Uterus (tissue), 4 donors: Measurements from ENCODE around the gene HDLBP. TPM values are rescaled to one million over a fixed set of nuclear protein-coding genes. Genes with fewer than 3 reads are reported as not detected.

Experiments
- DNase-seq, 2 donors: peaks; one replicate each; pipeline ENCODE4 v3.0.0-alpha.2; 2019 to 2020
- H3K27ac ChIP-seq, 2 donors: fragments of 200-600 bp; sonication (generic); 1 replicate in 1 of 2; 2 replicates in 1 of 2; pipeline ENCODE4 v1.5.1; 2016 to 2018
- H3K27me3 ChIP-seq, 2 donors: fragments of 200-600 bp; sonication (generic); one replicate each; pipeline ENCODE4 v1.5.1; 2018 to 2019; ENCODE audit warnings: control low read depth in 1 of 2
- H3K36me3 ChIP-seq, 2 donors: fragments of 200-600 bp; sonication (generic); one replicate each; pipeline ENCODE4 v1.5.1; 2019; ENCODE audit warnings: control low read depth in 1 of 2
- H3K4me1 ChIP-seq, 2 donors: fragments of 200-600 bp; sonication (generic); one replicate each; pipeline ENCODE4 v1.5.1; 2018 to 2019; ENCODE audit warnings: control low read depth in 1 of 2
- H3K4me3 ChIP-seq, 2 donors: fragments of 200-600 bp; sonication (generic); 1 replicate in 1 of 2; 2 replicates in 1 of 2; pipeline ENCODE4 v1.5.1; 2018 to 2019; ENCODE audit warnings: mild to moderate bottlenecking in 1 of 2
- H3K9me3 ChIP-seq, 2 donors: fragments of 200-600 bp; sonication (generic); one replicate each; pipeline ENCODE4 v1.5.1; 2019; ENCODE audit warnings: control low read depth in 1 of 2
- CTCF ChIP-seq, 4 experiments: fragments of 200-600 bp in 2 of 4; fragments of 450-650 bp in 2 of 4; sonication (generic) in 2 of 4; IDR thresholded peaks; one replicate each; pipeline ENCODE4 v1.5.1; 2016 to 2019; ENCODE audit warnings: antibody characterized with exemption in 4 of 4, mild to moderate bottlenecking in 2 of 4, moderate library complexity in 1 of 4
- POLR2A ChIP-seq, 2 donors: fragments of 450-650 bp; IDR thresholded peaks; one replicate each; pipeline ENCODE4 v1.6.1; 2016; ENCODE audit warnings: antibody characterized with exemption in 2 of 2, mild to moderate bottlenecking in 1 of 2, moderate library complexity in 1 of 2
- intact Hi-C: fragments of 100-400 bp; cut with DNase I; formaldehyde crosslinking; loops from one replicate; pipeline ENCODE4 v1.15.1; 2023; ENCODE audit warnings: low total_unique reads
- total RNA-seq, 4 donors: library from RNA; depleted of rRNA in 3 of 4; stranded (reverse); fragments of >200 nt in 3 of 4; gene quantifications; one replicate each; pipeline versions ENCODE4 v1.1.0 to v1.2.4, GENCODE V29; 2014 to 2023
- donor health status: DM: yes; HTN: yes; CAD: no.

HDLBP gene
- total RNA-seq, 4 donors from 2014 or later, result 226 to 1,465 (median 466) TPM

- DNase-seq, result no peak
- H3K4me1 ChIP-seq, result no peaks in the 10 kb centered on the region
- no peaks in the 10 kb centered on the region for H3K36me3 ChIP-seq
- H3K4me3 ChIP-seq, result no peak overlapping the region
- no peak overlapping the region for H3K27ac ChIP-seq
- intact Hi-C loops, result no loop called here
- no peaks in the 10 kb centered on the region for H3K27me3 ChIP-seq
- TF ChIP-seq POLR2A (IDR thresholded peaks at IDR 0.05) (no peak), CTCF (IDR thresholded peaks at IDR 0.05) (no peak)
- no peaks in the 10 kb centered on the region for H3K9me3 ChIP-seq
Measured at GRCh38 chr2:241238693-241239198, 76.7 kb downstream of the HDLBP start.

- intact Hi-C loops, result no loop called here
- Histone ChIP-seq H3K36me3 (no peaks in the 10 kb centered on the region), H3K4me1 (no peaks in the 10 kb centered on the region), H3K27ac (no peak overlapping the region), H3K27me3 (no peaks in the 10 kb centered on the region), H3K9me3 (no peaks in the 10 kb centered on the region), H3K4me3 (no peak overlapping the region)
- TF ChIP-seq POLR2A (IDR thresholded peaks at IDR 0.05) (no peak), CTCF (IDR thresholded peaks at IDR 0.05) (no peak)
- DNase-seq, result no peak
Measured at GRCh38 chr2:241237949-241238371, 77.5 kb downstream of the HDLBP start.

- no peaks in the 10 kb centered on the region for H3K36me3 ChIP-seq
- no peaks in the 10 kb centered on the region for H3K27me3 ChIP-seq
- intact Hi-C loops, result no loop called here
- H3K27ac ChIP-seq, result no peak overlapping the region
- H3K4me1 ChIP-seq, result no peaks in the 10 kb centered on the region
- H3K9me3 ChIP-seq, result no peaks in the 10 kb centered on the region
- TF ChIP-seq POLR2A (IDR thresholded peaks at IDR 0.05) (no peak), CTCF (IDR thresholded peaks at IDR 0.05) (no peak)
- no peak overlapping the region for H3K4me3 ChIP-seq
- DNase-seq, result no peak
Measured at GRCh38 chr2:241237047-241237446, 78.4 kb downstream of the HDLBP start.

GRCh38 chr2:241235859-241236593 is 79.4 kb downstream of the HDLBP start:
- intact Hi-C loops, result no loop called here
- no peak for DNase-seq
- no peaks in the 10 kb centered on the region for H3K36me3 ChIP-seq
- H3K4me1 ChIP-seq, result no peaks in the 10 kb centered on the region
- no peaks in the 10 kb centered on the region for H3K9me3 ChIP-seq
- no peaks in the 10 kb centered on the region for H3K27me3 ChIP-seq
- H3K4me3 ChIP-seq, result no peak overlapping the region
- TF ChIP-seq CTCF (IDR thresholded peaks at IDR 0.05), result no peak
- TF ChIP-seq POLR2A (IDR thresholded peaks at IDR 0.05), result no peak
- no peak overlapping the region for H3K27ac ChIP-seq

GRCh38 chr2:241234962-241235740 is 80.3 kb downstream of the HDLBP start:
- Histone ChIP-seq H3K9me3 (no peaks in the 10 kb centered on the region), H3K27me3 (no peaks in the 10 kb centered on the region), H3K4me3 (no peak overlapping the region), H3K27ac (no peak overlapping the region), H3K4me1 (no peaks in the 10 kb centered on the region), H3K36me3 (no peaks in the 10 kb centered on the region)
- intact Hi-C loops, result no loop called here
- no peak for TF ChIP-seq CTCF (IDR thresholded peaks at IDR 0.05)
- TF ChIP-seq POLR2A (IDR thresholded peaks at IDR 0.05), result no peak
- DNase-seq, result no peak
